Activated CD8-positive, alpha-beta memory T cell treated with anti-CD3 and anti-CD28 coated beads, Interleukin-2, amount 50 U/mL, for 24 hours (primary cell): ENCODE measurements around the gene USP17L24.
"Not testable (repeated sequence)": the region's sequence is repeated elsewhere in the genome, so short reads cannot be mapped to it uniquely, and the experiment has no call there.

Source experiments
- DNase-seq: peaks from one replicate; pipeline ENCODE4 v3.0.0-alpha.2; 2020; ENCODE audit errors: extremely low read depth

USP17L24 gene, protein sequence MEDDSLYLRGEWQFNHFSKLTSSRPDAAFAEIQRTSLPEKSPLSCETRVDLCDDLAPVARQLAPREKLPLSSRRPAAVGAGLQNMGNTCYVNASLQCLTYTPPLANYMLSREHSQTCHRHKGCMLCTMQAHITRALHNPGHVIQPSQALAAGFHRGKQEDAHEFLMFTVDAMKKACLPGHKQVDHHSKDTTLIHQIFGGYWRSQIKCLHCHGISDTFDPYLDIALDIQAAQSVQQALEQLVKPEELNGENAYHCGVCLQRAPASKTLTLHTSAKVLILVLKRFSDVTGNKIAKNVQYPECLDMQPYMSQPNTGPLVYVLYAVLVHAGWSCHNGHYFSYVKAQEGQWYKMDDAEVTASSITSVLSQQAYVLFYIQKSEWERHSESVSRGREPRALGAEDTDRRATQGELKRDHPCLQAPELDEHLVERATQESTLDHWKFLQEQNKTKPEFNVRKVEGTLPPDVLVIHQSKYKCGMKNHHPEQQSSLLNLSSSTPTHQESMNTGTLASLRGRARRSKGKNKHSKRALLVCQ

DNA sequence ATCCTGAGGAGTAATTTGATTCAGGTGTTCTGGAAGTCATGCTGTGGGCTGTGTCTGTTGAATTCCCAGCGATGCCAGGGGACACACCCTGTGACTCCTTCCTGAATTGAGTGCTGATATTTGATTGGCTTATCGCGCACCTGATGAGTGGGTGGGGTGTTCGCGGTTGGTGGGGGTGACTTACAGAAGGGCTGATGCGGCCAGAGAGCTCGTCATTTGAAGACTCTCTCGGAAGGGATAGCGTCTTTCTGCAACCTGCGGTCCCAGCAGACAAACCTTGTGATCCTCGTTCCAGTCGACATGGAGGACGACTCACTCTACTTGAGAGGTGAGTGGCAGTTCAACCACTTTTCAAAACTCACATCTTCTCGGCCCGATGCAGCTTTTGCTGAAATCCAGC is at the start of gene USP17L24:
Gene USP17L24, plus strand, starts transcription at position 301 of the 400 bp plus-strand sequence. Its CDS starts 0 bp downstream, at position 301.
- not testable (repeated sequence) for DNase-seq

DNA sequence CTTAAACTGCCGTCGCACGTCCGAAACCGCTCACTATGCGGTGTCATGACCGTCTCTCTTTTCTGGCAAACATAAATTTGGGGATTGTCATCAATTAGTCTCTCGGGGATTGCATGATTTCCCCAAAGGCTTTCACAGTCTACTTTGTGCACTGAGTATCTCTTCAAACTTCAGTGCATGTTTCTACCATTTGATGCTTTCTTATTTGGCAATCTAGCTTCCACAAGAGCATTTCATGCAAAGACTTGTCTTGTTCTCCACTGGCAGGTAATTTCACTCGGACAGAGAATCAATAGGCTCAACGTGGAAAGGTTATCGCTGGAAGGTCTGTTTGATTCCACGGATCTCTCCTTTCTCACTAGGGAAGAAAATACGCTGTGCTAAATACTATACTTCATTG is 774 bp upstream of the USP17L24 start:
- DNase-seq: not testable (repeated sequence)

DNA sequence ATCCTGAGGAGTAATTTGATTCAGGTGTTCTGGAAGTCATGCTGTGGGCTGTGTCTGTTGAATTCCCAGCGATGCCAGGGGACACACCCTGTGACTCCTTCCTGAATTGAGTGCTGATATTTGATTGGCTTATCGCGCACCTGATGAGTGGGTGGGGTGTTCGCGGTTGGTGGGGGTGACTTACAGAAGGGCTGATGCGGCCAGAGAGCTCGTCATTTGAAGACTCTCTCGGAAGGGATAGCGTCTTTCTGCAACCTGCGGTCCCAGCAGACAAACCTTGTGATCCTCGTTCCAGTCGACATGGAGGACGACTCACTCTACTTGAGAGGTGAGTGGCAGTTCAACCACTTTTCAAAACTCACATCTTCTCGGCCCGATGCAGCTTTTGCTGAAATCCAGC is 4.6 kb downstream of the USP17L24 start, which contains the start of gene USP17L25:
Gene USP17L25, plus strand, starts transcription at position 301 of the 400 bp plus-strand sequence. Its CDS starts 0 bp downstream, at position 301.
- DNase-seq: not testable (repeated sequence)

DNA sequence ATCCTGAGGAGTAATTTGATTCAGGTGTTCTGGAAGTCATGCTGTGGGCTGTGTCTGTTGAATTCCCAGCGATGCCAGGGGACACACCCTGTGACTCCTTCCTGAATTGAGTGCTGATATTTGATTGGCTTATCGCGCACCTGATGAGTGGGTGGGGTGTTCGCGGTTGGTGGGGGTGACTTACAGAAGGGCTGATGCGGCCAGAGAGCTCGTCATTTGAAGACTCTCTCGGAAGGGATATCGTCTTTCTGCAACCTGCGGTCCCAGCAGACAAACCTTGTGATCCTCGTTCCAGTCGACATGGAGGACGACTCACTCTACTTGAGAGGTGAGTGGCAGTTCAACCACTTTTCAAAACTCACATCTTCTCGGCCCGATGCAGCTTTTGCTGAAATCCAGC is 9.4 kb downstream of the USP17L24 start, which contains the start of gene USP17L26:
Gene USP17L26, plus strand, starts transcription at position 301 of the 400 bp plus-strand sequence. Its CDS starts 0 bp downstream, at position 301.
- DNase-seq: not testable (repeated sequence)

DNA sequence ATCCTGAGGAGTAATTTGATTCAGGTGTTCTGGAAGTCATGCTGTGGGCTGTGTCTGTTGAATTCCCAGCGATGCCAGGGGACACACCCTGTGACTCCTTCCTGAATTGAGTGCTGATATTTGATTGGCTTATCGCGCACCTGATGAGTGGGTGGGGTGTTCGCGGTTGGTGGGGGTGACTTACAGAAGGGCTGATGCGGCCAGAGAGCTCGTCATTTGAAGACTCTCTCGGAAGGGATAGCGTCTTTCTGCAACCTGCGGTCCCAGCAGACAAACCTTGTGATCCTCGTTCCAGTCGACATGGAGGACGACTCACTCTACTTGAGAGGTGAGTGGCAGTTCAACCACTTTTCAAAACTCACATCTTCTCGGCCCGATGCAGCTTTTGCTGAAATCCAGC is 14.1 kb downstream of the USP17L24 start, which contains the start of gene USP17L5:
Gene USP17L5, plus strand, starts transcription at position 301 of the 400 bp plus-strand sequence. Its CDS starts 0 bp downstream, at position 301.
- DNase-seq: not testable (repeated sequence)

DNA sequence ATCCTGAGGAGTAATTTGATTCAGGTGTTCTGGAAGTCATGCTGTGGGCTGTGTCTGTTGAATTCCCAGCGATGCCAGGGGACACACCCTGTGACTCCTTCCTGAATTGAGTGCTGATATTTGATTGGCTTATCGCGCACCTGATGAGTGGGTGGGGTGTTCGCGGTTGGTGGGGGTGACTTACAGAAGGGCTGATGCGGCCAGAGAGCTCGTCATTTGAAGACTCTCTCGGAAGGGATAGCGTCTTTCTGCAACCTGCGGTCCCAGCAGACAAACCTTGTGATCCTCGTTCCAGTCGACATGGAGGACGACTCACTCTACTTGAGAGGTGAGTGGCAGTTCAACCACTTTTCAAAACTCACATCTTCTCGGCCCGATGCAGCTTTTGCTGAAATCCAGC is 18.9 kb downstream of the USP17L24 start, which contains the start of gene USP17L27:
Gene USP17L27, plus strand, starts transcription at position 301 of the 400 bp plus-strand sequence. Its CDS starts 0 bp downstream, at position 301.
- not testable (repeated sequence) for DNase-seq

DNA sequence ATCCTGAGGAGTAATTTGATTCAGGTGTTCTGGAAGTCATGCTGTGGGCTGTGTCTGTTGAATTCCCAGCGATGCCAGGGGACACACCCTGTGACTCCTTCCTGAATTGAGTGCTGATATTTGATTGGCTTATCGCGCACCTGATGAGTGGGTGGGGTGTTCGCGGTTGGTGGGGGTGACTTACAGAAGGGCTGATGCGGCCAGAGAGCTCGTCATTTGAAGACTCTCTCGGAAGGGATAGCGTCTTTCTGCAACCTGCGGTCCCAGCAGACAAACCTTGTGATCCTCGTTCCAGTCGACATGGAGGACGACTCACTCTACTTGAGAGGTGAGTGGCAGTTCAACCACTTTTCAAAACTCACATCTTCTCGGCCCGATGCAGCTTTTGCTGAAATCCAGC is 23.6 kb downstream of the USP17L24 start, which contains the start of gene USP17L28:
Gene USP17L28, plus strand, starts transcription at position 301 of the 400 bp plus-strand sequence. Its CDS starts 0 bp downstream, at position 301.
- not testable (repeated sequence) for DNase-seq

DNA sequence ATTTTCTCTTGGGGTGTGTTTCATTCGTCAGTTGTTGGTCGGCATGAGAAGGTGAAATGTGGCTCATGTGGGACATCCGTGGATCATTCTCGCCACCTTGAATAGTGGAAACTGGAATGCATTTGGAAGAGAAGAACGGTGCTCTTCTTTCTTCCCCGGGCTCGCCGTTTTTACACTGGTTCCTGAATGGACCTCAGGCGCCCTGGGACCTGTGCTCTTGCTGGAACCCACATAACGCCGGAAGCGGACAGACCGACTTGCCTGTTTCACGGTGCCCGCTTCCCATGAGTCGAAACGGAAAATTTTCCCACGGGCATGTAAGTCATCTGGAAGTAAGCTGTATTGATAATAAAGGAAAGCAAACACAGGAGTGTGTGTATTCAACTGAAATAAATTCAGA is 25.9 kb downstream of the USP17L24 start:
- not testable (repeated sequence) for DNase-seq

DNA sequence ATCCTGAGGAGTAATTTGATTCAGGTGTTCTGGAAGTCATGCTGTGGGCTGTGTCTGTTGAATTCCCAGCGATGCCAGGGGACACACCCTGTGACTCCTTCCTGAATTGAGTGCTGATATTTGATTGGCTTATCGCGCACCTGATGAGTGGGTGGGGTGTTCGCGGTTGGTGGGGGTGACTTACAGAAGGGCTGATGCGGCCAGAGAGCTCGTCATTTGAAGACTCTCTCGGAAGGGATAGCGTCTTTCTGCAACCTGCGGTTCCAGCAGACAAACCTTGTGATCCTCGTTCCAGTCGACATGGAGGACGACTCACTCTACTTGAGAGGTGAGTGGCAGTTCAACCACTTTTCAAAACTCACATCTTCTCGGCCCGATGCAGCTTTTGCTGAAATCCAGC is 28.4 kb downstream of the USP17L24 start, which contains the start of gene USP17L29:
Gene USP17L29, plus strand, starts transcription at position 301 of the 400 bp plus-strand sequence. Its CDS starts 0 bp downstream, at position 301.
- not testable (repeated sequence) for DNase-seq

DNA sequence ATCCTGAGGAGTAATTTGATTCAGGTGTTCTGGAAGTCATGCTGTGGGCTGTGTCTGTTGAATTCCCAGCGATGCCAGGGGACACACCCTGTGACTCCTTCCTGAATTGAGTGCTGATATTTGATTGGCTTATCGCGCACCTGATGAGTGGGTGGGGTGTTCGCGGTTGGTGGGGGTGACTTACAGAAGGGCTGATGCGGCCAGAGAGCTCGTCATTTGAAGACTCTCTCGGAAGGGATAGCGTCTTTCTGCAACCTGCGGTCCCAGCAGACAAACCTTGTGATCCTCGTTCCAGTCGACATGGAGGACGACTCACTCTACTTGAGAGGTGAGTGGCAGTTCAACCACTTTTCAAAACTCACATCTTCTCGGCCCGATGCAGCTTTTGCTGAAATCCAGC is 37.9 kb downstream of the USP17L24 start, which contains the start of gene USP17L30:
Gene USP17L30, plus strand, starts transcription at position 301 of the 400 bp plus-strand sequence. Its CDS starts 0 bp downstream, at position 301.
- DNase-seq: not testable (repeated sequence)
